ENCODE measurements around the gene NDUFS5. TPM values are rescaled to one million over a fixed set of nuclear protein-coding genes. Genes with fewer than 3 reads are reported as not detected.
"Not testable (repeated sequence)": the region's sequence is repeated elsewhere in the genome, so short reads cannot be mapped to it uniquely, and the experiment has no call there.

NDUFS5 gene
- polyA plus RNA-seq, 1 donor = 266 TPM

GRCh38 chr1:39006726-39007645 lies 19.2 kb upstream of the NDUFS5 start:
- DNase-seq = no peak
- Histone ChIP-seq H3K27me3 (ENCODE audit: control insufficient read depth, insufficient read depth, low read length) (no peaks in the 10 kb centered on the region), H3K4me1 (ENCODE audit: control insufficient read depth, insufficient read depth, low read length) (no peaks in the 10 kb centered on the region), H3K9me3 (ENCODE audit: control insufficient read depth, low read depth, low read length) (no peaks in the 10 kb centered on the region), H3K36me3 (ENCODE audit: control insufficient read depth, insufficient read depth, low read length) (peaks cover 54% of the 10 kb centered on the region), H3K27ac (ENCODE audit: low read length) (no peak overlapping the region), H3K4me3 (ENCODE audit: low read length) (no peak overlapping the region)
- 100% methylated on average over 1 of the region's 13 CpGs for WGBS (ENCODE audit: insufficient coverage, low lambda C conversion rate)

- DNase-seq; H3K4me1 ChIP-seq (ENCODE audit: control insufficient read depth, insufficient read depth, low read length); H3K27me3 ChIP-seq (ENCODE audit: control insufficient read depth, insufficient read depth, low read length); H3K4me3 ChIP-seq (ENCODE audit: low read length); H3K36me3 ChIP-seq (ENCODE audit: control insufficient read depth, insufficient read depth, low read length); H3K9me3 ChIP-seq (ENCODE audit: control insufficient read depth, low read depth, low read length); H3K27ac ChIP-seq (ENCODE audit: low read length): not testable (repeated sequence)
- no CpG with 5 or more reads among the region's 8 CpGs for WGBS (ENCODE audit: insufficient coverage, low lambda C conversion rate)
Measured at GRCh38 chr1:39014956-39015355, 11.2 kb upstream of the NDUFS5 start.

- H3K27me3 ChIP-seq (ENCODE audit: control insufficient read depth, insufficient read depth, low read length) = no peaks in the 10 kb centered on the region
- H3K36me3 ChIP-seq (ENCODE audit: control insufficient read depth, insufficient read depth, low read length) = peaks cover 6% of the 10 kb centered on the region
- no peaks in the 10 kb centered on the region for H3K9me3 ChIP-seq (ENCODE audit: control insufficient read depth, low read depth, low read length)
- no peak overlapping the region for H3K27ac ChIP-seq (ENCODE audit: low read length)
- WGBS (ENCODE audit: insufficient coverage, low lambda C conversion rate) = no CpG with 5 or more reads among the region's 10 CpGs
- no peak overlapping the region for H3K4me3 ChIP-seq (ENCODE audit: low read length)
- no peaks in the 10 kb centered on the region for H3K4me1 ChIP-seq (ENCODE audit: control insufficient read depth, insufficient read depth, low read length)
- DNase-seq = no peak
Measured at GRCh38 chr1:39016604-39017171, 9.5 kb upstream of the NDUFS5 start.

GRCh38 chr1:39017266-39017665 lies 8.9 kb upstream of the NDUFS5 start:
- Histone ChIP-seq H3K4me1 (ENCODE audit: control insufficient read depth, insufficient read depth, low read length) (no peaks in the 10 kb centered on the region), H3K36me3 (ENCODE audit: control insufficient read depth, insufficient read depth, low read length) (peaks cover 2% of the 10 kb centered on the region), H3K27ac (ENCODE audit: low read length) (no peak overlapping the region), H3K27me3 (ENCODE audit: control insufficient read depth, insufficient read depth, low read length) (no peaks in the 10 kb centered on the region), H3K9me3 (ENCODE audit: control insufficient read depth, low read depth, low read length) (no peaks in the 10 kb centered on the region), H3K4me3 (ENCODE audit: low read length) (no peak overlapping the region)
- DNase-seq = no peak
- no CpG with 5 or more reads among the region's 5 CpGs for WGBS (ENCODE audit: insufficient coverage, low lambda C conversion rate)

- H3K4me1 ChIP-seq (ENCODE audit: control insufficient read depth, insufficient read depth, low read length); H3K36me3 ChIP-seq (ENCODE audit: control insufficient read depth, insufficient read depth, low read length); H3K27me3 ChIP-seq (ENCODE audit: control insufficient read depth, insufficient read depth, low read length); H3K27ac ChIP-seq (ENCODE audit: low read length); H3K4me3 ChIP-seq (ENCODE audit: low read length); DNase-seq; H3K9me3 ChIP-seq (ENCODE audit: control insufficient read depth, low read depth, low read length): not testable (repeated sequence)
- WGBS (ENCODE audit: insufficient coverage, low lambda C conversion rate) = no CpG with 5 or more reads among the region's 1 CpG
Measured at GRCh38 chr1:39020494-39020893, 5.7 kb upstream of the NDUFS5 start.

GRCh38 chr1:39021426-39021825 lies 4.7 kb upstream of the NDUFS5 start:
- Histone ChIP-seq H3K9me3 (ENCODE audit: control insufficient read depth, low read depth, low read length) (no peaks in the 10 kb centered on the region), H3K27me3 (ENCODE audit: control insufficient read depth, insufficient read depth, low read length) (no peaks in the 10 kb centered on the region), H3K27ac (ENCODE audit: low read length) (no peak overlapping the region), H3K4me3 (ENCODE audit: low read length) (no peak overlapping the region), H3K4me1 (ENCODE audit: control insufficient read depth, insufficient read depth, low read length) (no peaks in the 10 kb centered on the region), H3K36me3 (ENCODE audit: control insufficient read depth, insufficient read depth, low read length) (no peaks in the 10 kb centered on the region)
- WGBS (ENCODE audit: insufficient coverage, low lambda C conversion rate) = no CpG with 5 or more reads among the region's 1 CpG
- no peak for DNase-seq

GRCh38 chr1:39023140-39023539 lies 3.0 kb upstream of the NDUFS5 start:
- Histone ChIP-seq H3K9me3 (ENCODE audit: control insufficient read depth, low read depth, low read length) (no peaks in the 10 kb centered on the region), H3K36me3 (ENCODE audit: control insufficient read depth, insufficient read depth, low read length) (no peaks in the 10 kb centered on the region), H3K4me3 (ENCODE audit: low read length) (no peak overlapping the region), H3K27ac (ENCODE audit: low read length) (no peak overlapping the region), H3K27me3 (ENCODE audit: control insufficient read depth, insufficient read depth, low read length) (no peaks in the 10 kb centered on the region), H3K4me1 (ENCODE audit: control insufficient read depth, insufficient read depth, low read length) (no peaks in the 10 kb centered on the region)
- WGBS (ENCODE audit: insufficient coverage, low lambda C conversion rate) = no CpG with 5 or more reads among the region's 1 CpG
- no peak for DNase-seq

- Histone ChIP-seq H3K4me1 (ENCODE audit: control insufficient read depth, insufficient read depth, low read length) (no peaks in the 10 kb centered on the region), H3K27me3 (ENCODE audit: control insufficient read depth, insufficient read depth, low read length) (no peaks in the 10 kb centered on the region), H3K9me3 (ENCODE audit: control insufficient read depth, low read depth, low read length) (no peaks in the 10 kb centered on the region), H3K36me3 (ENCODE audit: control insufficient read depth, insufficient read depth, low read length) (peaks cover 26% of the 10 kb centered on the region), H3K4me3 (ENCODE audit: low read length) (peak overlapping the region; percentile 79), H3K27ac (ENCODE audit: low read length) (peak overlapping the region; percentile 92)
- 100% methylated on average over 3 of the region's 30 CpGs for WGBS (ENCODE audit: insufficient coverage, low lambda C conversion rate)
- no peak for DNase-seq
Measured at GRCh38 chr1:39026866-39027507, 837 bp downstream of the NDUFS5 start.

GRCh38 chr1:39034114-39034654 lies 8.0 kb downstream of the NDUFS5 start:
- 100% methylated on average over 1 of the region's 6 CpGs for WGBS (ENCODE audit: insufficient coverage, low lambda C conversion rate)
- peaks cover 61% of the 10 kb centered on the region for H3K36me3 ChIP-seq (ENCODE audit: control insufficient read depth, insufficient read depth, low read length)
- no peak overlapping the region for H3K27ac ChIP-seq (ENCODE audit: low read length)
- H3K9me3 ChIP-seq (ENCODE audit: control insufficient read depth, low read depth, low read length) = no peaks in the 10 kb centered on the region
- DNase-seq = no peak
- no peaks in the 10 kb centered on the region for H3K27me3 ChIP-seq (ENCODE audit: control insufficient read depth, insufficient read depth, low read length)
- no peaks in the 10 kb centered on the region for H3K4me1 ChIP-seq (ENCODE audit: control insufficient read depth, insufficient read depth, low read length)
- no peak overlapping the region for H3K4me3 ChIP-seq (ENCODE audit: low read length)

- WGBS (ENCODE audit: insufficient coverage, low lambda C conversion rate) = no CpG with 5 or more reads among the region's 5 CpGs
- Histone ChIP-seq H3K27ac (ENCODE audit: low read length) (no peak overlapping the region), H3K27me3 (ENCODE audit: control insufficient read depth, insufficient read depth, low read length) (no peaks in the 10 kb centered on the region), H3K4me3 (ENCODE audit: low read length) (no peak overlapping the region), H3K4me1 (ENCODE audit: control insufficient read depth, insufficient read depth, low read length) (no peaks in the 10 kb centered on the region), H3K36me3 (ENCODE audit: control insufficient read depth, insufficient read depth, low read length) (peaks cover 48% of the 10 kb centered on the region), H3K9me3 (ENCODE audit: control insufficient read depth, low read depth, low read length) (no peaks in the 10 kb centered on the region)
- DNase-seq = no peak
Measured at GRCh38 chr1:39036678-39037077, 10.5 kb downstream of the NDUFS5 start.

Data from large intestine (tissue), 3 donors.